AG09309 (cell line): ENCODE data around the gene LIMA1.
"Not testable (repeated sequence)": the region's sequence is repeated elsewhere in the genome, so short reads cannot be mapped to it uniquely, and the experiment has no call there.

Experiments
- DNase-seq: peaks from one replicate; pipeline ENCODE4 v3.0.0-alpha.2; 2010; ENCODE audit warnings: low read depth
- H3K4me3 ChIP-seq: 2 replicates; pipeline ENCODE4 v1.5.1; 2011; ENCODE audit warnings: mild to moderate bottlenecking, low read depth, low read length, moderate library complexity; ENCODE audit not compliant: control insufficient read depth
- CTCF ChIP-seq: IDR thresholded peaks from 2 replicates; pipeline ENCODE4 v1.5.1; 2011; ENCODE audit warnings: mild to moderate bottlenecking, low read depth, low read length, inconsistent platforms; ENCODE audit not compliant: insufficient read depth, control insufficient read depth; ENCODE audit errors: missing control alignments

The LIMA1 gene

GRCh38 chr12:50285253-50285652 is 1.9 kb upstream of the LIMA1 start:
- TF ChIP-seq CTCF = no peak

GRCh38 chr12:50282721-50283228 is 545 bp downstream of the LIMA1 start:
- H3K4me3 ChIP-seq = peak overlapping the region; percentile 93
- TF ChIP-seq CTCF = no peak
- DNase-seq = no peak

More at GRCh38 chr12:50285253-50285652, 1.9 kb upstream of the LIMA1 start:
- no peak for DNase-seq
- H3K4me3 ChIP-seq = no peak overlapping the region

- no peak for TF ChIP-seq CTCF
- no peak for DNase-seq
- no peak overlapping the region for H3K4me3 ChIP-seq
Observed at GRCh38 chr12:50279501-50279900, 3.8 kb downstream of the LIMA1 start.

- no peak for DNase-seq
- TF ChIP-seq CTCF = no peak
- H3K4me3 ChIP-seq = no peak overlapping the region
Observed at GRCh38 chr12:50276912-50277671, 6.2 kb downstream of the LIMA1 start.

- DNase-seq = no peak
- TF ChIP-seq CTCF = no peak
- H3K4me3 ChIP-seq = no peak overlapping the region
Observed at GRCh38 chr12:50276068-50276467, 7.3 kb downstream of the LIMA1 start.

- no peak for DNase-seq
- TF ChIP-seq CTCF = no peak
- H3K4me3 ChIP-seq = no peak overlapping the region
Observed at GRCh38 chr12:50275556-50275955, 7.8 kb downstream of the LIMA1 start.

- DNase-seq, H3K4me3 ChIP-seq: not testable (repeated sequence)
Observed at GRCh38 chr12:50275127-50275526, 8.2 kb downstream of the LIMA1 start.
